DLD1 (cell line): ENCODE results near the gene BUB1.
"Not testable (repeated sequence)": the region's sequence is repeated elsewhere in the genome, so short reads cannot be mapped to it uniquely, and the experiment has no call there.

ENCODE experiments used
- in situ Hi-C: cut with HindIII; loops from 2 replicates; pipeline ENCODE4 v1.10.0; 2017; ENCODE audit warnings: low sequenced_read_pairs

BUB1 gene

DNA sequence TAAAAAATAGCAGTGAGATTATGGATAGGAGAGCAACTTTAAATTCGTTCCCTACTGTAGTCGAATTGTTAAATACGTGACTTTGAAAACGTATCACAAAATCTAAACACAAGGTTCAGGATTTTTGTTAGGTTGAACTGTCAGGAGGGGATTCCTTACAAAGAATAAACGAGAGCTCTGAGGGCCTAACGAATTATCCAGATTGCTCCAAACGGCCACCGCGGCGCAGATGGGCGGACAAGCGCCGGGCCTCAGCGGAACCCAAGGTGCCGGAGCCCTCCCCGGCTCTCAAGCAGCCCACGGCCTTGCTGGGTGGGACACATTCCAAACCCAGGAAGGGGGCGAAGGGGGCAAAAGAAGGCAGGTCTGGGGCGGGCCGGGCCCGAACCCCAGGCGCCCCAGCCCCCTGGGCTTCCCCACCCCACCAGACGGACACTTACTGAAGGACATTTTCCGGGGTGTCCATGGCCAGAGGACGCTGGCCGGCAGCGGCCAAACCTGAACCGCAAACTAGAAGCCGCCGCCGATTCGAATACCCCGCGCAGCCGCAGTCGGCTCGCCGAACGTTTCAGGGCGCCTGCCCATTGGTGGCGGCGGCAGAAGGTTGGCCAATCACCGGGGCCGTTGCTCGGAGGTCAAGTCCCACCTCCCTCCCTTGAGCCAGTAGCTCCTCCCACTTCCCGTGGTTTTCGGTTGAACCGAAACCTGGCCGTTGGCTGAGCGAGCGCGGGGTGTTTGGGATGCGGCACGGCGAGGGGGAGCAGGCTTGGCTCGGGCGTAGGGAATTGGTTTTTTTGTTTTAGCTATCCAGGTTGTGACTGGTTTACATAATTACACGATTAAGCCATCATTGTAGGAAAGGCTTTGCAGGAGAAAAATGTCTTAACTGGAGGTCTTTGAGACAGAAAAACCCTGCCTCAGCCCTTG lies at the start of gene BUB1:
BUB1 (minus strand) TSS at position 534 of the 927 bp plus-strand sequence; CDS start at position 466, 68 bp downstream.
- in situ Hi-C loops = no loop called here

DNA sequence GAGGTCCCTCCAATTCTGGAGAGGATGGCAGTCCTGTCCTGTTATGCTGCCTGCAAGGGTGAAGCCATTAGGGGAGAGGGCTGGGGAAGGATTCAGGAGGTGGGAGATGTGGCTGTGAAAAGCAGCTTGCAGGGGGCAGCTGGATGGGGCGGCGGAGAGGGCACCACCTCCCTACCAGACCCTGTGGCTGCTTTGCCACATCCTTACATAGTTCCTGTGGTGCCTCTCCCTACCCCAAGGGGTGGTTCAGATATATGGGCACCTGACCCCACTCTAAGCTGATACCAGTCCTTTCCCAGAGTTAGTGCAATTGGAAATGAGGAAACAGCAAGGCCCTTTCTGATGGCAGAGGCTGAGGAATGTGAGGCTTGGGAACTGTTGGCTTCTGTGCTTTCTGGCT lies 48.4 kb upstream of the BUB1 start:
- in situ Hi-C loops = no loop called here

- in situ Hi-C loops = no loop called here
Measured at GRCh38 chr2:110725859-110726258, 48.0 kb upstream of the BUB1 start.

GRCh38 chr2:110725370-110725769 lies 47.5 kb upstream of the BUB1 start:
- in situ Hi-C loops = no loop called here

- in situ Hi-C loops = no loop called here
Measured at GRCh38 chr2:110724820-110725219, 47.0 kb upstream of the BUB1 start.

- in situ Hi-C loops = no loop called here
Measured at GRCh38 chr2:110720547-110720946, 42.7 kb upstream of the BUB1 start.

GRCh38 chr2:110718990-110719389 lies 41.1 kb upstream of the BUB1 start:
- in situ Hi-C loops = no loop called here

DNA sequence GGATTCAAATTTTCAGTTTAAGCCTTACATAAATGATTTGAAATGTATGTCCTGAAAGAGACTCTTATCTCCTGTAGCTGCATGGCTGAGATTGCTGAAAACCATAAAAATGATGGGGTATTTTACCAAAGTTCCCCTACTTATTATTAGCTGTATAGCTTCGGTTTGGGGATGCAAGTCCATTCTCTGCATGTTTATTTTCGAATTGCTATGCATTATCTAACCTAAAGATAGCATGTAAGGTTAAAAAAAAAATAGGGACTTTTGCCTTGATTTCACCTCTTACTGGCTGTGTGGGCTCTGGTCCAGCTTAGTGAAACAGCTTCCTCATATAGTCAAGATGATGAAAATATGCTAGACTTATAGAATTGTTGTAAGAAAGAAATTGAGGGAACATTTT lies 40.5 kb upstream of the BUB1 start:
- in situ Hi-C loops = no loop called here

DNA sequence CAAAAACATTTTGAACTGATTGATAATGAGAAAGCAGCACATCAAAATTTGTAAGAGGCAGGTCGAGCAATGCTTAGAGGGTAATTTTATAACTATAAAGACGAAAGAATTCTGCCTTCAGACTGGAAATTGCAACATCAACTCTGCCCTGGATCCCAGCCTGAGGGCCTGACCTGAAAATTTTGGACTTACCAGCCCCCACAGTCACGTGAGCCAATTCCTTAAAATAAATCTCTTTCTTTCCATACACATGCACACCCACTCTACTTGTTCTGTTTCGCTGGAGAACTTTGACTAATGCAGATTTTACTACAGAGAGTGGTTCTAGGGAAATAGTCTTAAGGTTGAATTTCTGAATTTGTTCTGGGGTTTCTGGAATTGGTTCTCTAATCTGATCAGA lies 39.9 kb upstream of the BUB1 start:
- in situ Hi-C loops = no loop called here

DNA sequence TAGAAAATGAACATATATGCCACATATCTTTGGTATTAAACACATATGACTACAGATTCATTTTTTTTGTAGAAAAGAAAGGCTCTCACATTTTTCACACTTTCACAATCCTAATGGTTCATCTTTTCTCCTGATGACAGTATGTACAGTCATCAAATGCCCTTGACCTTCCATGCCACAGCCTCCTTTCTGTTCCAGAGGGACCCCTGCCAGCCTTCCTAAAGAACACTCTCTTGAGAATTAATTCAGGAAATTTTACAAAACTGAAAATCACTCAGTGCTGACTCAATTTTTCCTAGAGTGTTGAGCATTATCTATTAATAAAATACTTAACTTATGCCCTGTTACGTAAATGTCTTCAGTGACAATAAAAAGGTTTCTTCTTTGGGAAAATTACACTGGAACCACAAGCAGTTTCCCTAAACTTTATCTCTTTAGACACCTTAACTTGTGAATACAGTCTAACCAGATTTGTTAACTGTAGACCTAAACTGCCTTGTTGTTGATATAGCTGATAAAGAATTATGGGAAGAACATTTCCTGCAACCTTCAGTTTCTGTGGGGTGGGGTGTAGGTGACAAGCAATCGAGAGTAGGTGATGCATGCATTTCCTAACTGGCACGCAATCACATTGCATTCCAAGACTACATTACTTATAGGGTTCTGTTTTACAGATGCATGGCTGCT lies 39.2 kb upstream of the BUB1 start:
- in situ Hi-C loops = no loop called here

DNA sequence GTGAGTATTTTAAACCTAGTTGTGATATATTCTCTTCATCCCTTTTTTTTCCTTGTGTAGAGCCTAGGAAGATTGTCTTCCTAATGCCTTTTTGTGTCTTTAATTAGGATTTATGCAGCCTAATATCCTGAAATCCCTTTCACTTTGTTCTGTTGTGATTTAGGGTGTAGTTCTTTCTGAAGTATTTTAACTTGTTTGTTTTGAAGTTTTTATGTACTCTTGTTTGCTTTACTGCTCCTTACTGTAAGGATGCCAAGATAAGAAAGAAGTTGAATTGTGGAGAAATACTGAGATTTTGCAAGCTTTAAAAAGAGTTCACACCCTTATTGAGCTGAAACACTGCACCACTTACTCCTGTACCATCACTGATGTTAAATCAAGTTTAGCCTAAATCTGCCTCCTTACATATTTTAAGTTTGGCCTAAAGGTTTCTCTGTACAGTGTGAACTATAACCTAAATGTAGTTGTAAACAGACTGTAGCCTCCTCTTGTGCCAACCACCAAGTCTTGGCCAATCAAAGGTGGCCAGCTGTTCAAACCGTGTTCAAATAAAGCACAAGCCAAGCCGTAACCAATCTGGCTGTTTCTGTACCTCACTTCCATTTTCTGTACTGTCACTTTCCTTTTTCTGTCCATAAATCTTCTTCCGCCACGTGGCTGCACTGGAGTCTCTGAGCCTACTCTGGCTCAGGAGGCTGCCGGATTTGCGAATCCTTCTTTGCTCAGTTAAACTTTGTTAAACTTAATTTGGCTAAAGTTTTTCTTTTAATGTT lies 36.8 kb upstream of the BUB1 start:
- in situ Hi-C loops = no loop called here

- in situ Hi-C loops = no loop called here
Measured at GRCh38 chr2:110713513-110714362, 35.9 kb upstream of the BUB1 start.

- in situ Hi-C loops = no loop called here
Measured at GRCh38 chr2:110712737-110713136, 34.9 kb upstream of the BUB1 start.

GRCh38 chr2:110708455-110708854 lies 30.6 kb upstream of the BUB1 start:
- in situ Hi-C loops = no loop called here

- in situ Hi-C loops = no loop called here
Measured at GRCh38 chr2:110707386-110707965, 29.6 kb upstream of the BUB1 start.

DNA sequence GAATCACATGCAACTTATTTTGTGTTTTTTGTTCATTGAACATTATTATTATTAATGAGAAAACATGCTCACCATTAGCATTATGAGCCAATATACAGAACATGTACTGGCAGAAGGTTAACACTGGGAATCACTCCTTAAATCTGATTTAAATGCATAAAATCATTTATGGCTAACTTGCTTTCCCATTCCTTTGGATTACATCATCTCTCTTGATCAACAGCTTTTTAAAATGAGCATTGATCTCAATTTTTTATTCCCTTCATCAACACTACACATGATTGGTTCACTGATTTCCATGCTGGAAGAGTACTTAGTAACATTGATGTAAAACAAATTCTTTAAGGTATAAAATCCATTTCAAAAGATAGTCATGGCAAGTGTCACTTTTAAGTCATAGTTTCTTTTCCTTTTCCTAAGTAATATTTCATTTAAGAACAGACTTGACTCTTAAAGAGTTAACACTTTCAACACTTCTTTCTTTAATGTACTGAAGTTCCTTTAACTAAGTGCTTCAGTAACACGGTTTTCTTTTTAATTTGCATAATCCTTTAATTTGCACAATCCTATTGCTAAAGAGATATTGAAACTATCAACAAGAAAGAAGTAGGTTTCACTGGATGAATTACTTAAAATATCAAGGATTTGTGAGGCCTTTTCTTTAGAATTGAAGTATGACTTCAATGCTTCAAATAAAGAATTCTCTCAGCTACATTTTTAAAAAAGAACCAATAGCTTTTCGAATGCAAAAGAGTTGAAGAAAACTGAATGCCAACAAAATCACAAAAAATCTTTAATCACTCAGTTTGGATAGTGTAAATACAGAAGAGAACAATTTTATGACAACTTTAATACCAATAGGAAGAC lies 24.9 kb upstream of the BUB1 start:
- in situ Hi-C loops = no loop called here

GRCh38 chr2:110698253-110698652 lies 20.4 kb upstream of the BUB1 start:
- in situ Hi-C loops = not testable (repeated sequence)

- in situ Hi-C loops = not testable (repeated sequence)
Measured at GRCh38 chr2:110695146-110695898, 17.5 kb upstream of the BUB1 start.
